GM12878 (cell line): ENCODE data around the gene CARD10. TPM values are rescaled to one million over a fixed set of nuclear protein-coding genes. Genes with fewer than 3 reads are reported as not detected.

Source experiments
- ATAC-seq: fragments of 200-7000 bp; cut with Tn5 transposase; 3 replicates; pipeline ENCODE4 v1.9.1; 2020; ENCODE audit warnings: mild to moderate bottlenecking, moderate library complexity
- BruUV-seq: library from RNA; stranded (reverse); fragments of 400-500 nt; replicated peaks from 2 replicates; lab custom pipeline; 2021; lab: Mats Ljungman, UMichigan
- CTCF ChIA-PET: fragments of 300-600 bp; sonication (Branson Sonifier 250); formaldehyde crosslinking; extraction: SDS; loops from one replicate; lab custom pipeline; 2021; ENCODE audit warnings: inconsistent platforms; lab: Yijun Ruan, JAX
- POLR2A ChIA-PET: fragments of 350-600 bp; formaldehyde crosslinking; extraction: SDS; loops from one replicate; lab custom pipeline; 2021; ENCODE audit warnings: inconsistent platforms; lab: Charles Lee
- RAD21 ChIA-PET: fragments of 300-600 bp; sonication (Branson Sonifier 250); formaldehyde crosslinking; loops from one replicate; lab custom pipeline; 2023; ENCODE audit warnings: antibody characterized with exemption; ENCODE audit not compliant: unreplicated experiment; lab: Charles Lee
- SMC1A ChIA-PET: fragments of 300-600 bp; sonication (Branson Sonifier 250); formaldehyde crosslinking; loops from one replicate; lab custom pipeline; 2023; ENCODE audit not compliant: unreplicated experiment, uncharacterized antibody; lab: Charles Lee
- DNase-seq: peaks from one replicate; pipeline ENCODE4 v3.0.0-alpha.2; 2011; ENCODE audit warnings: low read depth, low spot score
- FAIRE-seq: peaks from 3 replicates; lab custom pipeline; 2011; peaks lifted over from hg19 to GRCh38; lab: Jason Lieb, UNC
- H2AFZ ChIP-seq: 2 replicates; pipeline ENCODE4 v1.6.0; 2011; ENCODE audit warnings: low read depth, low read length, control low read depth; ENCODE audit not compliant: control insufficient read depth
- H3K27ac ChIP-seq: 2 replicates; pipeline ENCODE4 v1.5.1; 2011; ENCODE audit warnings: control low read depth; ENCODE audit not compliant: control insufficient read depth, insufficient read depth
- H3K27me3 ChIP-seq, 2 experiments: replicated peaks in 1 of 2; 2 replicates each; pipeline versions ENCODE4 v1.6.0 to v1.6.1; 2011; ENCODE audit warnings: low read length in 1 of 2; ENCODE audit not compliant: control insufficient read depth in 2 of 2, insufficient read depth in 2 of 2
- H3K36me3 ChIP-seq, 2 experiments: 2 replicates each; pipeline ENCODE4 v1.5.1; 2011; ENCODE audit warnings: low read length in 1 of 2; ENCODE audit not compliant: control insufficient read depth in 2 of 2, insufficient read depth in 2 of 2
- H3K4me1 ChIP-seq: 2 replicates; pipeline ENCODE4 v1.6.1; 2011; ENCODE audit warnings: mild to moderate bottlenecking, low read length, moderate library complexity, mixed read lengths; ENCODE audit not compliant: control insufficient read depth, insufficient read depth
- H3K4me2 ChIP-seq: 2 replicates; pipeline ENCODE4 v1.6.0; 2011; ENCODE audit warnings: control low read depth; ENCODE audit not compliant: control insufficient read depth, insufficient read depth
- H3K4me3 ChIP-seq: fragments of 200-600 bp; sonication (generic); 2 replicates; pipeline ENCODE4 v1.5.1; 2016
- H3K79me2 ChIP-seq: 2 replicates; pipeline ENCODE4 v1.6.0; 2011; ENCODE audit warnings: low read length; ENCODE audit not compliant: control insufficient read depth, insufficient read depth
- H3K9ac ChIP-seq: 2 replicates; pipeline ENCODE4 v1.8.0; 2011; ENCODE audit warnings: low read length, control low read depth, mixed read lengths; ENCODE audit not compliant: control insufficient read depth, insufficient read depth
- H3K9me3 ChIP-seq: replicated peaks from 3 replicates; pipeline ENCODE4 v1.5.1; 2011; ENCODE audit warnings: mild to moderate bottlenecking, low read length; ENCODE audit not compliant: control insufficient read depth, insufficient read depth
- H4K20me1 ChIP-seq: 2 replicates; pipeline ENCODE4 v1.6.0; 2011; ENCODE audit not compliant: control insufficient read depth, insufficient read depth
- ASH2L ChIP-seq: fragments of 300-600, 200-600 bp; sonication (generic); IDR thresholded peaks from 2 replicates; pipeline ENCODE4 v1.6.1; 2017; ENCODE audit warnings: low read depth, mild to moderate bottlenecking, borderline replicate concordance
- CBFB ChIP-seq: IDR thresholded peaks from 2 replicates; pipeline ENCODE4 v1.6.1; 2016; ENCODE audit warnings: antibody characterized with exemption, low read depth
- CREB1 ChIP-seq: IDR thresholded peaks from 2 replicates; pipeline ENCODE4 v1.6.1; 2012; ENCODE audit warnings: low read depth, mild to moderate bottlenecking, inconsistent platforms
- HSF1 ChIP-seq: fragments of 150-350 bp; IDR thresholded peaks from 2 replicates; pipeline ENCODE4 v1.6.1; 2014; ENCODE audit warnings: mild to moderate bottlenecking, low read depth, low read length
- SIN3A ChIP-seq: IDR thresholded peaks from 2 replicates; pipeline ENCODE4 v1.6.1; 2012; ENCODE audit warnings: low read depth, low read length, improper control_type of control experiment
- SIX5 ChIP-seq: IDR thresholded peaks from 2 replicates; pipeline ENCODE4 v1.6.1; 2011; ENCODE audit warnings: mild to moderate bottlenecking, low read depth, low read length, moderate library complexity; ENCODE audit not compliant: severe bottlenecking
- SREBF1 ChIP-seq: IDR thresholded peaks from 2 replicates; pipeline ENCODE4 v1.6.1; 2012; ENCODE audit warnings: mild to moderate bottlenecking, low read length
- USF2 ChIP-seq: IDR thresholded peaks from 2 replicates; pipeline ENCODE4 v1.6.1; 2011; ENCODE audit warnings: low read depth, low read length, improper control_type of control experiment, borderline replicate concordance
- WGBS: methylation state at CpG from one replicate; pipeline ENCODE4 v1.1.6; 2016; ENCODE audit warnings: low lambda C conversion rate; ENCODE audit not compliant: insufficient replicate concordance, insufficient coverage; ENCODE audit errors: missing lambda C conversion rate; 5-methylcytosine and 5-hydroxymethylcytosine counted together
- in situ Hi-C: fragments of 300-500 bp; cut with MboI; formaldehyde crosslinking; loops from 9 replicates; pipeline ENCODE4 v1.14.3; 2018; ENCODE audit warnings: mixed read lengths
- intact Hi-C: fragments of 100-400 bp; cut with micrococcal nuclease; formaldehyde crosslinking; loops from one replicate; pipeline ENCODE4 v1.14.2; 2022; ENCODE audit not compliant: unreplicated experiment
- polyA plus RNA-seq, 11 experiments: library from polyadenylated mRNA; depleted of rRNA in 4 of 11; unstranded in 6 of 11; stranded (reverse) in 5 of 11; fragments of >200 nt; fragmentation: Nextera tagmentation in 4 of 11; fragmentation: Illumina TruSeq in 1 of 11; extraction: Ambion mirVana in 4 of 11; extraction: Trizol in 1 of 11; gene quantifications; 1 replicate in 1 of 11; 2 replicates in 10 of 11; pipeline versions ENCODE4 v1.2.1 to v1.2.3, GENCODE V29; 2011 to 2016; ENCODE audit warnings: inconsistent platforms in 2 of 11, missing spikeins in 2 of 11, low read depth in 1 of 11
- total RNA-seq, 4 experiments: library from RNA; depleted of rRNA in 3 of 4; stranded (reverse); fragments of >200 nt in 3 of 4; fragmentation: Illumina TruSeq in 1 of 4; extraction: Trizol in 1 of 4; gene quantifications; 2 replicates each; pipeline versions ENCODE4 v1.2.1 to v1.2.3, GENCODE V29; 2013 to 2021

CARD10 gene
- total and polyA plus RNA-seq, 10 of the 15 experiments (the other 5 are each of a cell fraction or from before 2014, with no cell fraction given), result 0.08 to 0.10 (median 0.10) TPM; not detected in 7

- Histone ChIP-seq H4K20me1 (no peaks in the 10 kb centered on the region), H2AFZ (no peak overlapping the region), H3K27me3 (no peaks in the 10 kb centered on the region; a peak in 1 of 4 replicates), H3K9ac (no peak overlapping the region), H3K4me1 (peaks cover 3% of the 10 kb centered on the region), H3K79me2 (no peaks in the 10 kb centered on the region), H3K36me3 (no peaks in the 10 kb centered on the region), H3K4me3 (no peak overlapping the region), H3K27ac (no peak overlapping the region), H3K9me3 (no peaks in the 10 kb centered on the region), H3K4me2 (no peak overlapping the region)
- 46% methylated on average over 19 of the region's 22 CpGs for WGBS
- in situ Hi-C loops, result no loop called here
- CTCF ChIA-PET, result interaction anchor here (4.1 to 11.5 kb wide), 2 partner anchors 19 to 75 kb away, joined by 12 to 75 read pairs; no protein-coding TSS in a partner anchor
- ATAC-seq, result no peak; the same call in 2 of the 3 replicates
- BruUV-seq, result no TSS peak
- intact Hi-C loops, result no loop called here
- TF ChIP-seq CBFB (no peak), SIN3A (no peak), ASH2L (no peak), SREBF1 (no peak), SIX5 (no peak), CREB1 (no peak), USF2 (no peak), HSF1 (no peak)
- POLR2A ChIA-PET, result no interaction called here
- no peak for DNase-seq
- no peak for FAIRE-seq
- SMC1A ChIA-PET, result no interaction called here
- RAD21 ChIA-PET, result no interaction called here
Measured at GRCh38 chr22:37491559-37492427, 27.4 kb downstream of the CARD10 start.
